B cell (primary cell): ENCODE results near the gene UPK2. TPM values are rescaled to one million over a fixed set of nuclear protein-coding genes. Genes with fewer than 3 reads are reported as not detected.

ENCODE experiments used
- ATAC-seq: fragments of 200-7000 bp; cut with Tn5 transposase; one replicate; pipeline ENCODE4 v1.10.0; 2021; ENCODE audit warnings: low read depth, mild to moderate bottlenecking, moderate number of reproducible peaks, moderate library complexity
- CTCF ChIA-PET: fragments of 350-600 bp; sonication (Branson Sonifier 250); formaldehyde crosslinking; loops from one replicate; lab custom pipeline; 2021; ENCODE audit warnings: antibody characterized with exemption, inconsistent platforms; lab: Charles Lee
- POLR2A ChIA-PET: fragments of 350-600 bp; sonication (Branson Sonifier 250); formaldehyde crosslinking; loops from one replicate; lab custom pipeline; 2021; ENCODE audit warnings: antibody characterized with exemption; lab: Charles Lee
- DNase-seq: peaks from one replicate; pipeline ENCODE4 v3.0.0; 2013
- H2AFZ ChIP-seq: 2 replicates; pipeline ENCODE4 v1.6.1; 2012; ENCODE audit warnings: mild to moderate bottlenecking, low read depth, low read length; ENCODE audit not compliant: insufficient read depth, poor library complexity, severe bottlenecking
- H3K27ac ChIP-seq, 2 donors: 1 replicate in 1 of 2; 2 replicates in 1 of 2; pipeline ENCODE4 v1.5.1; 2012 to 2013; ENCODE audit warnings: low read length in 2 of 2, mild to moderate bottlenecking in 2 of 2, moderate library complexity in 1 of 2
- H3K27me3 ChIP-seq, 4 experiments: fragments of 200-600 bp in 1 of 4; sonication (generic) in 1 of 4; replicated peaks in 1 of 4; 1 replicate in 2 of 4; 2 replicates in 2 of 4; pipeline versions ENCODE4 v1.6.1 to v1.7.0; 2013 to 2016; ENCODE audit warnings: low read length in 3 of 4, mild to moderate bottlenecking in 2 of 4, mixed read lengths in 1 of 4, moderate library complexity in 1 of 4; ENCODE audit not compliant: insufficient read depth in 4 of 4, control insufficient read depth in 3 of 4; ENCODE audit errors: control extremely low read depth in 1 of 4
- H3K36me3 ChIP-seq, 2 experiments: replicated peaks in 1 of 2; 1 replicate in 1 of 2; 2 replicates in 1 of 2; pipeline versions ENCODE4 v1.6.1 to v1.7.1; 2013; ENCODE audit warnings: low read length in 1 of 2; ENCODE audit not compliant: insufficient read depth in 2 of 2, control insufficient read depth in 1 of 2; ENCODE audit errors: control extremely low read depth in 1 of 2, extremely low read depth in 1 of 2
- H3K4me1 ChIP-seq, 2 donors: fragments of 200-600 bp in 1 of 2; sonication (generic) in 1 of 2; 1 replicate in 1 of 2; 2 replicates in 1 of 2; pipeline versions ENCODE4 v1.5.1 to v1.6.1; 2013 to 2017; ENCODE audit warnings: low read length in 2 of 2; ENCODE audit not compliant: control insufficient read depth in 2 of 2, insufficient read depth in 2 of 2
- H3K4me2 ChIP-seq: replicated peaks from 2 replicates; pipeline ENCODE3; 2012; ENCODE audit warnings: mild to moderate bottlenecking, low read depth, low read length; ENCODE audit not compliant: poor library complexity, severe bottlenecking
- H3K4me3 ChIP-seq, 5 experiments: fragments of 200-600 bp in 1 of 5; sonication (generic) in 1 of 5; 1 replicate in 3 of 5; 2 replicates in 2 of 5; pipeline versions ENCODE4 v1.5.1 to v1.7.0; 2011 to 2016; ENCODE audit warnings: low read length in 4 of 5, mild to moderate bottlenecking in 4 of 5, low read depth in 2 of 5, control low read depth in 1 of 5, moderate library complexity in 1 of 5; ENCODE audit not compliant: insufficient read depth in 1 of 5; ENCODE audit errors: control extremely low read depth in 1 of 5, extremely low read depth in 1 of 5
- H3K79me2 ChIP-seq: fragments of 200-600 bp; sonication (generic); one replicate; pipeline ENCODE4 v1.6.0; 2016; ENCODE audit warnings: low read length; ENCODE audit not compliant: control insufficient read depth, insufficient read depth
- H3K9ac ChIP-seq: fragments of 200-600 bp; sonication (generic); 2 replicates; pipeline ENCODE4 v1.6.1; 2017; ENCODE audit warnings: mild to moderate bottlenecking, low read length, moderate library complexity
- H3K9me3 ChIP-seq, 3 donors: one replicate each; pipeline versions ENCODE4 v1.6.1 to v1.7.1; 2013; ENCODE audit warnings: low read length in 2 of 3; ENCODE audit not compliant: control insufficient read depth in 2 of 3, insufficient read depth in 1 of 3; ENCODE audit errors: control extremely low read depth in 1 of 3
- H4K20me1 ChIP-seq: 2 replicates; pipeline ENCODE4 v1.6.0; 2012; ENCODE audit warnings: mild to moderate bottlenecking, low read length; ENCODE audit not compliant: insufficient read depth, control insufficient read depth, poor library complexity, severe bottlenecking
- H3K27ac Mint-ChIP-seq: one replicate; pipeline ENCODE4 v1.8.0; 2021; ENCODE audit warnings: mixed read lengths
- H3K27me3 Mint-ChIP-seq: one replicate; pipeline ENCODE4 v1.8.0; 2021; ENCODE audit warnings: mixed read lengths
- H3K4me1 Mint-ChIP-seq: one replicate; pipeline ENCODE4 v1.8.0; 2021; ENCODE audit warnings: mixed read lengths
- H3K4me3 Mint-ChIP-seq: one replicate; pipeline ENCODE4 v1.8.0; 2021; ENCODE audit warnings: mixed read lengths
- H3K9me3 Mint-ChIP-seq: one replicate; pipeline ENCODE4 v1.8.0; 2022; ENCODE audit warnings: mixed read lengths; ENCODE audit not compliant: insufficient read depth
- EZH2 ChIP-seq: IDR thresholded peaks from 2 replicates; pipeline ENCODE4 v1.6.1; 2012; ENCODE audit warnings: borderline replicate concordance, low read depth, mild to moderate bottlenecking, moderate library complexity, low read length; ENCODE audit not compliant: insufficient read depth, poor library complexity, severe bottlenecking
- WGBS: methylation state at CpG from one replicate; pipeline ENCODE4 v1.1.5; 2013; ENCODE audit warnings: missing lambda C conversion rate; ENCODE audit not compliant: insufficient coverage; 5-methylcytosine and 5-hydroxymethylcytosine counted together
- intact Hi-C: fragments of 100-400 bp; cut with micrococcal nuclease; formaldehyde crosslinking; loops from one replicate; pipeline ENCODE4 v1.10.0; 2022
- polyA minus RNA-seq: library from RNA; depleted of rRNA, polyadenylated mRNA; stranded (reverse); fragments of >200 nt; gene quantifications from 2 replicates; pipeline ENCODE4 v1.2.3, GENCODE V29; 2012
- polyA plus RNA-seq: library from polyadenylated mRNA; depleted of rRNA; stranded (reverse); fragments of >200 nt; gene quantifications from 2 replicates; pipeline ENCODE4 v1.2.3, GENCODE V29; 2012
- total RNA-seq, 2 donors: library from RNA; stranded (reverse); fragments of 120-200 nt in 1 of 2; gene quantifications; 1 replicate in 1 of 2; 2 replicates in 1 of 2; pipeline versions ENCODE4 v1.2.3 to v1.2.4, GENCODE V29; 2013 to 2022
- TF ChIP-seq, protein P1 (sequence below): fragments of 200-600 bp; IDR thresholded peaks from one replicate; pipeline ENCODE4 v1.8.0; 2022; ENCODE audit warnings: antibody characterized with exemption, mild to moderate bottlenecking

UPK2 gene
- total RNA-seq (not detected in 2 replicates), polyA plus RNA-seq (0.40 and 0.43 TPM in 2 replicates), polyA minus RNA-seq (not detected in 2 replicates)
- total RNA-seq (2013), result not detected

DNA sequence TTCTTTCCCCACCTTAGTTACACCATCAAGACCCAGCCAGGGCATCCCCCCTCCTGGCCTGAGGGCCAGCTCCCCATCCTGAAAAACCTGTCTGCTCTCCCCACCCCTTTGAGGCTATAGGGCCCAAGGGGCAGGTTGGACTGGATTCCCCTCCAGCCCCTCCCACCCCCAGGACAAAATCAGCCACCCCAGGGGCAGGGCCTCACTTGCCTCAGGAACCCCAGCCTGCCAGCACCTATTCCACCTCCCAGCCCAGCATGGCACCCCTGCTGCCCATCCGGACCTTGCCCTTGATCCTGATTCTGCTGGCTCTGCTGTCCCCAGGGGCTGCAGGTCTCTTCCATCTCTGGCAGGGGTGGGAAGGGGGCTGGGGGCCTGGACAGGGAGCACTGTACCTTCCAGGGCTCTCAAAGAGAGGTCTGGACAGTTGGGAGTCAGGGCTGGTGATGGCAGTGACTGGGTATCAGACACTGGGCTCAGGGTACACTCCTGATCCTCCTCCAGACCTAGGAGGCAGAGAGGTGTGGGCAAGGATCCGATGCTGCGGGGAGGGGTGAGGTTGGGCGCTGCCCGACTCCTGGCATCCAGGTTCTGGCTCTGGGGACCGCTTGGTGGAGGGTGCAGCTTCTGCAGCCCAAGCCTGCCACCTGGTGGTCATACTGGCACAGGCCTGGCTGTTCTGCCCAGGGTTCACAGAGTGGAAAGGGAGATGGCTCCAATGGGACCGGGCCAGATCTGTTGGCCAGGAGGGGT, at the start of gene UPK2:
Gene UPK2 (plus strand): TSS at position 205 of the 753 bp plus-strand sequence. CDS start 53 bp downstream, at position 258.
- CTCF ChIA-PET, result interaction anchor here (0.7 to 4.7 kb wide), 20 partner anchors 12 to 321 kb away, joined by 3 to 52 read pairs (median 4); partner anchors contain the start of genes BCL9L, DDX6 and VPS11
- Histone ChIP-seq H2AFZ (no peak within 1 kb of the TSS), H3K4me1 (peaks cover 0 to 6% of the 10 kb centered on the region in 2 donors), H3K9ac (no peak within 1 kb of the TSS), H3K79me2 (peaks cover 9% of the 10 kb centered on the region), H3K4me3 (no peak within 1 kb of the TSS), H3K9me3 (no peaks in the 10 kb centered on the region), H3K4me2 (peak within 1 kb of the TSS; percentile 44), H3K36me3 (no peaks in the 10 kb centered on the region), H4K20me1 (no peaks in the 10 kb centered on the region), H3K27ac (no peak within 1 kb of the TSS), H3K27me3 (peaks cover 0 to 13% (median 0%) of the 10 kb centered on the region in 4 experiments)
- WGBS, result 13% methylated on average over 7 of the region's 7 CpGs
- Mint-ChIP-seq H3K4me1 (peaks cover 5% of the 10 kb centered on the region), H3K27ac (peak within 1 kb of the TSS; percentile 53), H3K27me3 (peaks cover 22% of the 10 kb centered on the region), H3K4me3 (no peak within 1 kb of the TSS), H3K9me3 (no peaks in the 10 kb centered on the region)
- no peak for TF ChIP-seq EZH2
- TF ChIP-seq, protein P1, sequence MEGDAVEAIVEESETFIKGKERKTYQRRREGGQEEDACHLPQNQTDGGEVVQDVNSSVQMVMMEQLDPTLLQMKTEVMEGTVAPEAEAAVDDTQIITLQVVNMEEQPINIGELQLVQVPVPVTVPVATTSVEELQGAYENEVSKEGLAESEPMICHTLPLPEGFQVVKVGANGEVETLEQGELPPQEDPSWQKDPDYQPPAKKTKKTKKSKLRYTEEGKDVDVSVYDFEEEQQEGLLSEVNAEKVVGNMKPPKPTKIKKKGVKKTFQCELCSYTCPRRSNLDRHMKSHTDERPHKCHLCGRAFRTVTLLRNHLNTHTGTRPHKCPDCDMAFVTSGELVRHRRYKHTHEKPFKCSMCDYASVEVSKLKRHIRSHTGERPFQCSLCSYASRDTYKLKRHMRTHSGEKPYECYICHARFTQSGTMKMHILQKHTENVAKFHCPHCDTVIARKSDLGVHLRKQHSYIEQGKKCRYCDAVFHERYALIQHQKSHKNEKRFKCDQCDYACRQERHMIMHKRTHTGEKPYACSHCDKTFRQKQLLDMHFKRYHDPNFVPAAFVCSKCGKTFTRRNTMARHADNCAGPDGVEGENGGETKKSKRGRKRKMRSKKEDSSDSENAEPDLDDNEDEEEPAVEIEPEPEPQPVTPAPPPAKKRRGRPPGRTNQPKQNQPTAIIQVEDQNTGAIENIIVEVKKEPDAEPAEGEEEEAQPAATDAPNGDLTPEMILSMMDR, result peak; percentile 94
- POLR2A ChIA-PET, result interaction anchor here (0.6 kb wide), 1 partner anchor 240 kb away, joined by 3 read pairs; no protein-coding TSS in a partner anchor
- ATAC-seq (peak; percentile 99), DNase-seq (peak; percentile 89)
- intact Hi-C loops, result loop anchor here (1.0 kb wide), 2 partner anchors 26 to 297 kb away; no protein-coding TSS in a partner anchor
